Ishikawa (cell line): Measurements from ENCODE around the gene C10orf120.

Experiments used
- CEBPB ChIP-seq: IDR thresholded peaks from 2 replicates; pipeline ENCODE4 v1.6.1; 2012
- MAX ChIP-seq: IDR thresholded peaks from 2 replicates; pipeline ENCODE4 v1.6.1; 2012

- no peak for TF ChIP-seq MAX
- TF ChIP-seq CEBPB = no peak
Measured at GRCh38 chr10:122748496-122748895, 48.9 kb upstream of the C10orf120 start.
